Activated T-cell treated with anti-CD3 and anti-CD28 coated beads for 4 hours (primary cell): Measurements from ENCODE around the gene EEF1A1.
"Not testable (repeated sequence)": the region's sequence is repeated elsewhere in the genome, so short reads cannot be mapped to it uniquely, and the experiment has no call there.

Experiments used
- DNase-seq: peaks from one replicate; pipeline ENCODE4 v3.0.0-alpha.2; 2020

The EEF1A1 gene

GRCh38 chr6:73520688-73521350, at the start of gene EEF1A1:
Gene EEF1A1 (minus strand): TSS chr6:73521032. CDS start chr6:73520026, 1,006 bp downstream.
- DNase-seq, result peak; percentile 100

- DNase-seq, result no peak
These were observed 48.3 kb upstream of the EEF1A1 start for GRCh38 chr6:73569121-73569520.

- no peak for DNase-seq
These were observed 46.2 kb upstream of the EEF1A1 start for GRCh38 chr6:73566954-73567591.

- not testable (repeated sequence) for DNase-seq
These were observed 45.6 kb upstream of the EEF1A1 start for GRCh38 chr6:73566486-73566871.

GRCh38 chr6:73565767-73566485, 45.1 kb upstream of the EEF1A1 start:
- no peak for DNase-seq

DNA sequence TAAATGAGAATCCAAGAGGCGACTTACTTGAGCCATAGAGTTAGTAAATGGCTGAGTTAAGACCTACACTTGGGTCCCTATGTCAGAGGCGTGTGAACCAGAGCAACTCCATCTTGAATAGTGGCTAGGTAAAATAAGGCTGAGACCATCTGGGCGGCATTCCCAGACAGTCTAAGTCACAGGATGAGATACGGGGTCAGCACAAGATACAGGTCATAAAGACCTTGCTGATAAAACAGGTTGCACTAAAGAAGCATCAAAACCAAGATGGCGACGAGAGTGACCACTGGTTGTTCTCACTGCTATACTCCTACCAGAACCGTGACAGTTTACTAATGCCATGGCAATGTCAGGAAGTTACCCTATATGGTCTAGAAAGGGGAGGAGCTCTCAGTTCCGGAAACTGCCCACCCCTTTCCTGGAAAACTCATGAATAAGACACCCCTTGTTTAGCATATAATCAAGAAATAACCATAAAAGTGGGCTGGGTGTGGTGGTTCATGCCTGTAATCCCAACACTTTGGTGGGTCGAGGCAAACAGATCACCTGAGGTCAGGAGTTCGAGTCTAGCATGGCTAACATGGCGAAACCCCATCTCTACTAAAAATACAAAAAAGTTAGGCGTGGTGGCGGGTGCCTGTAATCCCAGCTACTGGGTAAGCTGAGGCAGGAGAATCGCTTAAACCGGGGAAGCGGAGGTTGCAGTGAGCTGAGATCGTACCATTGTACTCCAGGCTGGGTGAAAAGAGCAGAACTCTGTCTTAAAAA, 43.9 kb upstream of the EEF1A1 start:
- no peak for DNase-seq

GRCh38 chr6:73562558-73562957, 41.7 kb upstream of the EEF1A1 start:
- DNase-seq, result no peak

DNA sequence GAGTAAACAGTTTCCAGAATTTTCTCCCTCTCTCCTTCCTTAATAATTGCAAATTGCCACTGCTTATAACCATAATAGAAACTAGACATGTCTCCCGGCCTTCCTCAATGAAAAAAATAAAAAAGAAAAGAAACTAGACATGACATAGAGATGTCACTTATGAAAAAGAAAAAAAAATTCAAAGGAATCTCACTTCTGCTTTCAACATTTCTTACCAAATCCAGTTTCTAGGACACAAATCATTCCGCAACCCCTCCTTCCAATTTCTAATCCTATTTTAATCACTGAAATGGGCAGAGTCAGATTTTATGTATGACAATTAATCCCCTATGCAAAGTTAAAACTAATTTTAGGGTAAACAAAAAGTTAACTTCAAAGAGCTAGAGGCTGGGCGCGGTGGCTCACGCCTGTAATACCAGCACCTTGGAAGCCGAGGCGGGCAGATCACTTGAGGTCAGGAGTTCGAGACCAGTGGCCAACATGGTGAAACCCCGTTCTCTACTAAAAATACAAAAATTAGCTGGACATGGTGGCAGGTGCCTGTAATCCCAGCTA, 40.1 kb upstream of the EEF1A1 start:
- no peak for DNase-seq

- DNase-seq, result no peak
These were observed 39.4 kb upstream of the EEF1A1 start for GRCh38 chr6:73560182-73560732.

- DNase-seq, result not testable (repeated sequence)
These were observed 38.6 kb upstream of the EEF1A1 start for GRCh38 chr6:73559399-73559794.

- no peak for DNase-seq
These were observed 38.0 kb upstream of the EEF1A1 start for GRCh38 chr6:73558624-73559398.

DNA sequence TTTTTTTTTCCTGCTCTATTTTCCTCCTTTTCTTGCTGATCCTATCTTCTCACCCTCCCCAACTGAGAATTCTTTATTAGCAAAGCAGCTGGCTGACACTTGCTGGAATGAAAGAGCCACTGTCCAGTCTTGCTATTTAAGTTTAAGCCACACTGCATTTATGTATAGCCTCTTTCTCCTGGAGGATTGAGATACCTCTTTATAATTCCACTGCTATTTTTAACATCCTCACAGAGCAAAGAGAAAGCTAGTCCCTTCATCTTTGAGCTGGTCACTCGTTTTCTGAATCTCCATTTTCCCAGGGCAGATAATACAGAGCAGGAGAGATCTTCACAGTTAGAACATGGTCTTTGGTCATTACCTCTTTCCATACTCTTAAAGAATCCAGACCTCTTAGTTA, 36.0 kb upstream of the EEF1A1 start:
- DNase-seq, result no peak

DNA sequence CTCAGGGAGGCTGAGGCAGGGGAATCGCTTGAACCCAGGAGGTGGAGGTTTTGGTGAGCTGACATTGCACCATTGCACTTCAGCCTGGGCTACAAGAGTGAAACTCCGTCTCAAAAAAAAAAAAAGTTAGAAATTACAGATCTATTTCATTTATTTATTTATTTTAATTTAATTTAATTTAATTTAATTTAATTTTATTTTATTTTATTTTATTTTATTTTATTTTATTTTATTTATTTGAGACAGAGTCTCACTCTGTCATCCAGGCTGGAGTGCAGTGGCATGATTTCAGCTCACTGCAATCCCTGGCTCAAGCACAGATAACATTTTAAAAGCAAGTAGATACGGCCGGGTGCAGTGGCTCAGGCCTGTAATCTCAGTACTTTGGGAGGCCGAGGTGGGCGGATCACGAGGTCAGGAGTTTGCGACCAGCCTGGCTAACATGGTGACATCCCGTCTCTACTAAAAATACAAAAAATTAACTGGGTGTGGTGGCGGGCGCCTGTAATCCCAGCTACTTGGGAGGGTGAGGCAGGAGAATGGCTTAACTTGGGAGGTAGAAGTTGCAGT, 34.6 kb upstream of the EEF1A1 start:
- not testable (repeated sequence) for DNase-seq

DNA sequence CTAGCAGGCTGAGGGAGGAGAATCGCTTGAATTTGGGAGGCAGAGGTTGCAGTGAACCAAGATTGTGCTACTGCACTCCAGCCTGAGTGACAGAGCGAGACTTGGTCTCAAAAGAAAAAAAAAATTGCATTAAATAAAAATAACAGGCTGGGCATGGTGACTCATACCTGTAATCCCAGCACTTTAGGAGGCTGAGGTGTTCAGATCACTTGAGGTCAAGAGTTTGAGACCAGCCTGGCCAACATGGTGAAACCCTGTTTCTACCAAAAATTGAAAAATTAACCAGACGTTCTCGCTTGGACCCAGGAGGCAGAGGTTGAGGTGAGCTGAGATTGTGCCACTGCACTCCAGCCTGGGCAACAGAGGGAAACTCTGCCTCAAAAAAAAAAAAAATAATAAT, 30.3 kb upstream of the EEF1A1 start:
- not testable (repeated sequence) for DNase-seq

- DNase-seq, result no peak
These were observed 27.9 kb upstream of the EEF1A1 start for GRCh38 chr6:73548458-73549446.

DNA sequence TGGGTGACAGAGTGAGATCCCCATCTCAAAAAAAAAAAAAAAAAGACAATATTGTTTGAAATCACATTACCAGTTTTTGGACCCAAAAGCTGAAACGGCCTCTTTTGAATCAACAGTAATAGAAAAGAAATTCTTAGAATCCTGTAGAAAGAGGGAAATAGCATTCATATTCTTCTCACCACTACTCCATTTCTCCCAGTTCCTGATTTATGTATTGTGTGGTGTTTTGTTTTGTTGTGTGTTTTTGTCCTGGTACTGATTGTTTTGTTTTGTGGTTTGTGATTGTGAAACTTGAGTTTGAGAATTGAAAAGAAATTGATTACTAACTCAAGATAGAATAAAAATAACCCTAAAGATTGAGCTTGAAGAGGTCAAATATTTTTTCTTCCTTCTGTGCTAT, 26.2 kb upstream of the EEF1A1 start:
- no peak for DNase-seq

- no peak for DNase-seq
These were observed 22.1 kb upstream of the EEF1A1 start for GRCh38 chr6:73542891-73543290.

DNA sequence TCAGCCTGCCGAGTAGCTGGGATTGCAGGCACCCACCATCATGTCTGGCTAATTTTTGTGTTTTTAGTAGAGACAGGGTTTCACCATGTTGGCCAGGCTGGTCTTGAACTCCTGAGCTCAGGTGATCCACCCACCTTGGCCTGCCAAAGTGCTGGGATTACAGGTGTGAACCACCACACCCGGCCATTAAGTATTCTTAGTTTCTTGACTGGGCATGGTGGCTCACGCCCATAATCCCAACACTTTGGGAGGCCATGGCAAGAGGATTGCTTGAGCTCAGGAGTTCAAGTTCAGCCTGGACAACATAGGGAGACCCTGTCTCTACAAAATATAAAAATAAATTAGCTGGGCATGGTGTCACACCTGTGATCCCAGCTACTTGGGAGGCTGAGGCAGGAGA, 21.6 kb upstream of the EEF1A1 start:
- DNase-seq, result not testable (repeated sequence)

GRCh38 chr6:73538116-73538779, 17.4 kb upstream of the EEF1A1 start:
- DNase-seq, result no peak

- DNase-seq, result no peak
These were observed 16.8 kb upstream of the EEF1A1 start for GRCh38 chr6:73537677-73538076.
